HG03175 (cell line): ENCODE measurements around the gene MEIKIN.

ENCODE experiments used
- ATAC-seq: cut with Tn5 transposase; IDR thresholded peaks from one replicate; pipeline ENCODE4 v1.9.1; 2021; ENCODE audit warnings: mild to moderate bottlenecking, moderate library complexity; ENCODE audit not compliant: unreplicated experiment

The MEIKIN gene

GRCh38 chr5:131974622-131974955 is 29.1 kb upstream of the MEIKIN start:
- ATAC-seq, result no peak

- no peak for ATAC-seq
Observed at GRCh38 chr5:131974016-131974415, 28.6 kb upstream of the MEIKIN start.

- ATAC-seq, result no peak
Observed at GRCh38 chr5:131973089-131973712, 27.7 kb upstream of the MEIKIN start.

- ATAC-seq, result no peak
Observed at GRCh38 chr5:131968396-131968954, 23.0 kb upstream of the MEIKIN start.

GRCh38 chr5:131966551-131966950 is 21.1 kb upstream of the MEIKIN start:
- no peak for ATAC-seq

GRCh38 chr5:131965826-131966415 is 20.5 kb upstream of the MEIKIN start:
- no peak for ATAC-seq

- no peak for ATAC-seq
Observed at GRCh38 chr5:131959906-131960305, 14.4 kb upstream of the MEIKIN start.

GRCh38 chr5:131959136-131959535 is 13.7 kb upstream of the MEIKIN start:
- no peak for ATAC-seq

- no peak for ATAC-seq
Observed at GRCh38 chr5:131957721-131958441, 12.4 kb upstream of the MEIKIN start.

GRCh38 chr5:131953969-131954368 is 8.5 kb upstream of the MEIKIN start:
- no peak for ATAC-seq

GRCh38 chr5:131952301-131952857 is 6.9 kb upstream of the MEIKIN start:
- ATAC-seq, result no peak

GRCh38 chr5:131950706-131951105 is 5.2 kb upstream of the MEIKIN start:
- no peak for ATAC-seq

GRCh38 chr5:131947445-131947844 is 2.0 kb upstream of the MEIKIN start:
- ATAC-seq, result no peak

GRCh38 chr5:131944702-131945550 is 537 bp downstream of the MEIKIN start:
- ATAC-seq, result no peak

GRCh38 chr5:131943916-131944315 is 1.5 kb downstream of the MEIKIN start:
- no peak for ATAC-seq

- no peak for ATAC-seq
Observed at GRCh38 chr5:131942016-131942415, 3.4 kb downstream of the MEIKIN start.

- no peak for ATAC-seq
Observed at GRCh38 chr5:131939690-131940345, 5.6 kb downstream of the MEIKIN start.

- no peak for ATAC-seq
Observed at GRCh38 chr5:131932235-131932634, 13.2 kb downstream of the MEIKIN start.

GRCh38 chr5:131928957-131929356 is 16.5 kb downstream of the MEIKIN start:
- no peak for ATAC-seq

- ATAC-seq, result no peak
Observed at GRCh38 chr5:131926168-131926567, 19.3 kb downstream of the MEIKIN start.
